ENCODE results near the gene TAS2R40. TPM values are rescaled to one million over a fixed set of nuclear protein-coding genes. Genes with fewer than 3 reads are reported as not detected.

TAS2R40 gene
- not detected in 2 replicates for total RNA-seq

DNA sequence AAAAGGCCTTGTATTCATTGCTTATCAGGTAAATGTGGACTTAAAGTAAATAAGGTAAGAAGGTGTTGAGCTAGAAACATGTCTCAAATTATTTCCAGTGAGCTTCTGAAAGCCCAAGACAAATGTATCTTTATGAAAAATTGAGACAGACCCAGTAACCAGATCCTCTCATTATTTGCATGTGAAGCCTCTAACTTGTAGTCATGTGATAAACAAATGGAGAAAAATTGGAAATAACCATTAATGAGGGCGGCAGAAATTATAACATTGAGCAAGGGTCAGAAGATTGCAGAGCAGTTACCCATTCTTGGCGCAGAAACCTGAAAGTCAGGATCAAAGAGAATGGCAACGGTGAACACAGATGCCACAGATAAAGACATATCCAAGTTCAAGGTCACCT, at the start of gene TAS2R40:
TSS of gene TAS2R40 (plus strand) at position 301 of the 400 bp plus-strand sequence. CDS start at position 343, 42 bp downstream.

DNA sequence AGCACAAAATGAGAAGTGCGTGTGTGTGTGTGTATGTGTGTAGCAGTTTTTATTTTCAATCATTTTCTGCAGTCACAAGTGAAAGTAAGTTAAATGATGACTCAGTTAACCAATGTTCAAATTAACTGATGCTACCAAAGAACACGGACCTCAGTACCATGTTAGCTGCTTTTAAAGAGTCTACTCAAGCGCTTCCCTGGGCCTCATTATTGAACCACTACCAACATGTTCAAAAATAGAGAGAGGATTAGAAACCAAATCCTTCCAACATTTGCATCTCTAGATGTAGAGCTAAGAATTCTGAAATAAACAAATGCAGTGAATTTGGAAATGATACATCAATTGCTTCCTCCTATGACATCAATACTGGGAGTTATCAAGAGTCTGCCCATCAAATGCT, 38.8 kb upstream of the TAS2R40 start, which contains the start of gene TAS2R39:
TSS of gene TAS2R39 (plus strand) at position 396 of the 400 bp plus-strand sequence. CDS start at position 396, 0 bp downstream.

DNA sequence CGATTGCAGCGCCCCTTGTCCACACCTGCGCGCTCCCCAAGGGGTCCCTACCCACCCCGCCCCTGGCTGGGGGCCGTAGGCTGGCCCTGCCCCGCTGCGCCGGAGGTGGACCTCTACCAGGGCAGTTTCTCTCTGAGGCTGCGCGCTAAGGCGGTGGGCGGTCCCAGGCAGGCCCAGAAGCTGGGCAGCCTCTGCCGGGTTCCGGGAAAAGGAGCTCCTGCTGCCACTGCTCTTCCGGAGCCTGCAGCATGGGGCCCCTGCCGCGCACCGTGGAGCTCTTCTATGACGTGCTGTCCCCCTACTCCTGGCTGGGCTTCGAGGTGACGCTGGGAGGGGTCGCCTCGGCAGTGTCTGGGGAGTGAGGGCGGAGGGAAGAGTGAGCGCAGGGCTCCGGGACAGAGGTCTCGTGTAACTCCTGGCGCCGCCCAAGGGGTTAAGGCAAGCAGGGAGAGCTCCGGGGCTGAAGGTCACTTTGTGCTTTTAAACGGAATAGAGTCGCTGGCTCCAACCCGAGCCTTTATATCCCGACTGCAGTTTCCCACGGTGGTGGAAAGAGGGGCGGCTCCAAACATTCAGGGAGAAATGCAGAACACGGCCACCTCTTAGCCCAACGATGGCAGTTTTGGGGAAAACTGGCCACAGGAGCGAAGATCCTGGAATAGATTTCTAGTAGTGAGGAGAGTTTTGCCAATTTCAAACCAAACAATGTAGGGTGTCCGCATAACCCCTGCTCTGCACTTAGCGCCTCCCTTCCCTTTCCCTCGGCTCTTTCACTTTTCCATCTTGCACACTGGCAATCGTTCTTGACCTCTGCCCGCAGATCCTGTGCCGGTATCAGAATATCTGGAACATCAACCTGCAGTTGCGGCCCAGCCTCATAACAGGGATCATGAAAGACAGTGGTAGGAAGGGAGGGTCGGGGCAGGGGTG, 41.7 kb downstream of the TAS2R40 start, which contains the start of gene GSTK1:
TSS of gene GSTK1 (plus strand) at position 176 of the 930 bp plus-strand sequence. CDS start at position 249, 73 bp downstream.

Other genes starting within 250 kb of the TAS2R40 start
- not detected in 2 replicates for gene OR9A2, start 194.9 kb upstream of the TAS2R40 start, total RNA-seq
- gene OR6V1, start 169.7 kb upstream of the TAS2R40 start, total RNA-seq: not detected in 2 replicates
- gene PIP, start 90.0 kb upstream of the TAS2R40 start, total RNA-seq: 0.32 and 2.9 TPM in 2 replicates
- not detected in 2 replicates for gene TAS2R39, start 38.6 kb upstream of the TAS2R40 start, total RNA-seq
- gene GSTK1, start 41.4 kb downstream of the TAS2R40 start, total RNA-seq: 126 and 130 TPM in 2 replicates
- not detected in 2 replicates for gene TMEM139, start 62.9 kb downstream of the TAS2R40 start, total RNA-seq
- gene CASP2, start 66.3 kb downstream of the TAS2R40 start, total RNA-seq: 6.7 and 9.1 TPM in 2 replicates
- not detected in 2 replicates for gene CLCN1, start 94.1 kb downstream of the TAS2R40 start, total RNA-seq
- gene FAM131B, start 140.7 kb downstream of the TAS2R40 start, total RNA-seq: 0.36 and 0.97 TPM in 2 replicates
- gene ZYX, start 159.3 kb downstream of the TAS2R40 start, total RNA-seq: 148 and 198 TPM in 2 replicates
- not detected in 2 replicates for gene EPHA1, start 186.8 kb downstream of the TAS2R40 start, total RNA-seq
- not detected in 2 replicates for gene TAS2R60, start 221.4 kb downstream of the TAS2R40 start, total RNA-seq

Data from cardiac atrium fibroblast (primary cell).